ENCODE measurements around the gene GPR150.
"Not testable (repeated sequence)": the region's sequence is repeated elsewhere in the genome, so short reads cannot be mapped to it uniquely, and the experiment has no call there.

GPR150 gene

DNA sequence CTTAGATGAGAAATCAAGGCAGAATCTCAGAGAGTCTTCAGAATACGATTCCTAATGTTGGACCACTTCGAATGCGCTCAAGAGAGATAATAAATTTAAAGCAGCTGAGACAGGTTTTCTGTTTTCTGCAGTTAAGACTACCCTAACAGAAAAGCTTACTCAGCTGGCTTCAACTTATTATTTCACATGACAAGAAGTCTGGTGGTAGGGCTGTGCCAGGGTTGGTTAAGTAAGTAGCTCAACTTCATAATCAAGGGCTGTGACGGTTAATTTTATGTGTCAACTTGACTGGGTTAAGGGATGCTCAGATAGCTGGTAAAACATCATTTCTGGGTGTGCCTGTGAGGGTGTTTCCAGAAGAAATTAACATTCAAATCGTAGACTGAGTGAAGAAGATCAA, 3.8 kb downstream of the GPR150 start:
- DNase-seq, result no peak

GRCh38 chr5:95624368-95624767, 4.5 kb downstream of the GPR150 start:
- DNase-seq, result no peak

- no peak for DNase-seq
Measured at GRCh38 chr5:95626701-95627100, 6.8 kb downstream of the GPR150 start.

DNA sequence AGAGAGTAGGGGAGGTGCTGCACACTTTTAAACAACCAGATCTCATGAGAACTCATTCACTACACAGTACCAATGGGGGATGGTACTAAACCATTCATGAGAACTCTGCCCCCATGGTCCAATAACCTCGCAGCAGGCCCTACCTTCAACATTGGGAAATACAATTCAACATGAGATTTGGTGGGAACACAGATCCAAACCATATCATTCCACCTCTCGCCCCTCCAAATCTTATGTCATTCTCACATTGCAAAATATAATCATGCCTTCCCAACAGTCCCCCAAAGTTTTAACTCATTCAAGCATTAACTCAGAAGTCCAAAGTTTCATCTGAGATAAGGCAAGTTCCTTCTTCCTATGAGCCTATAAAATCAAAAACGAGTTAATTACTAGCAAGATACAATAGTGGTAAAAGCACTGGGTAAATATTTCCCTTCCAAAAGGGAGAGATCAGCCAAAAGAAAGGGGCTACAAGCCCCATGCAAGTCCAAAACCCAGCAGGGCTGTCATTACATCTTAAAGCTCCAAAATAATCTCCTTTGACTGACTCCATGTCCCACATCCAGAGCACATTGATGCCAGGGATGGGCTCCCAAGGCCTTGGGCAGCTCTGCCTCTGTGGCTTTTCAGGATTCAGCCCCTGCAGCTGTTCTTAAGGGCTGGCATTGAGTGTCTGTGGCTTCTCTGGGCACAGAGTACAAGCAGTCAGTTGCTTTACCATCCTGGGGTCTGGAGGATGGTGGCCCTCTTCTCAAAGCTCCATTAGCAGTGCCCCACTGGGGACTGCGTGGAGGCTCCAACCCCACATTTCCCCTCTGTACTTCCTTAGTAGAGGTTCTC, 8.3 kb downstream of the GPR150 start:
- DNase-seq, result no peak

GRCh38 chr5:95628933-95629332, 9.0 kb downstream of the GPR150 start:
- DNase-seq, result no peak

DNA sequence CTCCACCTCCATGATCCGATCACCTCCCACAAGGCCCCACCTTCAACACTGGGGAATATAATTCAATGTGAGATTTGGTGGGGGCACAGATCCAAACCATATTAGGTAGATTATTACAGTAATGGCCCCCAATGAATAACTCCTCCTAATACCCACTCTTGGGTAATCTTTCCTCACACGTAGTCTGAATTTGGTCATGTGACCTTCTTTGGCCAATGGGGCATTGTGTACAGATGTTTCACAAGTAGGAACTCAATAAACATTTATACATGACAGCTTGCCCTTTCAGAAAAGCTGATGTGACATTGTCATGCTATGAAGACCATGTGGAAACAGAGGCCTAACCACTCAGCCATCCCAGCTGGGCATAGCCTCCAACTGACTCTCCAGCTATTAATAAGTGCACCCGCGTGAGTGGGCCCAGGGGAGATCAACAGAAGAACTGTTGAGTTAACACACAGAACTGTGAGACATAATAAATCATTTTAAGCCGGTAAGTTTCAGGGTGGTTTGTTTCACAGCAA, 10.6 kb downstream of the GPR150 start:
- DNase-seq, result no peak

- DNase-seq, result no peak
Measured at GRCh38 chr5:95631255-95631958, 11.5 kb downstream of the GPR150 start.

DNA sequence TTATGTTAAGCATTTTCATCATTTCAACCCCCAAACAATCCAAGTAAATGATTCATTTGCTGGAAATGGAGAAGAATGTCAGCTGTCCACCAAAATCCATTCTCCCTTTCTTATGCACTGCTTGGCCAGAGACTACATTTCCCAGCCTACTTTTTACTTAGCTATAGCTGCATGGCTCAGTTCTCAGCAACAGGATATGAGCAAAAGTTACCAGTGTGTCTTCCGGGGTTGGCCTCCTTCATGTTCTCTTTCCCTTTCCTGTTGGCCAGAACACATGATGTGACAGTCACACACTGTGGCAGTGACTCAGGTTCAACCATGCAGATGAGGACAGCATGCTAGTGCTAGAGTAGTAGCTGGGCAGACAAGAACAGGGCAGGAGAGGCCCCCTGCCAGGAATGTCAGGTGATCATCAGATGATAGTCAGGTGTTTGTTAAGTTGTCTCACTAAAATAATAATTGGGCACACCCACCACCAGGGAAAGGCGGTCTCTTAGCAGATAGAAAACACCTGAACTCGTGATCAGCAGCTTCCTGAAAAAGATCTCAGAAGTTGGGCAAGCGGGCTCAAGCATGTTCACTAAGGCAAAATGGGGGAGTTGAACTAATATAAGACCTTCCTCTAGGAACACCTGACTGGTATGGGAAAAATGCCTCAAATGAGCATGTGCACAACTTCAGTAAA, 12.2 kb downstream of the GPR150 start:
- DNase-seq, result no peak

- not testable (repeated sequence) for DNase-seq
Measured at GRCh38 chr5:95632942-95633341, 13.1 kb downstream of the GPR150 start.

GRCh38 chr5:95633671-95634070, 13.8 kb downstream of the GPR150 start:
- no peak for DNase-seq

DNA sequence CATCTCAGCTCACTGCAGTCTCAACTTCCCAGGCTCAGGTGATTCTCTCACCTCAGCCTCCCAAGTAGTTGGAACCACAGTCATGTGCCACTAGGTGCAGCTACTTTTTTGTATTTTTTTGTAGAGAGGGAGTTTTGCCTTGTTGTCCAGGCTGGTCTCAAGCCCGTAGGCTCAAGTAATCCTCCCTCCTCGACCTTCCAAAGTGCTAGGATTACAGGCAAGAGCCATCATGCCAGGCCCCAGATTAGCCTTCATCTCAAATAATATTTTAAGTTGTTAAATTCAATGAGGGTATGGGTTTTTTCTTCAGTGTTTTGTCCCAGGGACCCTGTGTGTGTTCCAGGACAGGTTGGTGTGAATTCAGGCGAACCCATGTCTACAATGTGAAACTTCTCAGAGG, 14.2 kb downstream of the GPR150 start:
- DNase-seq, result no peak

DNA sequence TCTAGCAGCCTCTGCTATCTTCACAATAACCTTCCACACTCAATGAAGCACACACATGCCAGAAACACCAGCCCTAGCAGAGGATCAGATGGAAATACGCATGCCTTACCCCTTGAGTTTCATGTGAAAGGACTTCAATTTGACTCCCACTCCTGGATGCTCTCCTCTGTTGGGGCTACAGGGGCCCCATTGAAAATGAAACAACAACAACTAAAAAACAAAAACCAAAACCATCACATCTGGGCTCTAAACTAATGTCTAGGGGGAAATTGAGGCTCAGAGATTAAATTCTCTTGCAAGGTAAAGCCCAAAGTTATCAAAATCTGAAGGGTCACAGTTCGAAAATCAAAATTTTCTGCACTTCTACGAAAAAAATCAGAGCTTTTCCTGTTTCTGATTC, 18.7 kb downstream of the GPR150 start:
- DNase-seq, result no peak

DNA sequence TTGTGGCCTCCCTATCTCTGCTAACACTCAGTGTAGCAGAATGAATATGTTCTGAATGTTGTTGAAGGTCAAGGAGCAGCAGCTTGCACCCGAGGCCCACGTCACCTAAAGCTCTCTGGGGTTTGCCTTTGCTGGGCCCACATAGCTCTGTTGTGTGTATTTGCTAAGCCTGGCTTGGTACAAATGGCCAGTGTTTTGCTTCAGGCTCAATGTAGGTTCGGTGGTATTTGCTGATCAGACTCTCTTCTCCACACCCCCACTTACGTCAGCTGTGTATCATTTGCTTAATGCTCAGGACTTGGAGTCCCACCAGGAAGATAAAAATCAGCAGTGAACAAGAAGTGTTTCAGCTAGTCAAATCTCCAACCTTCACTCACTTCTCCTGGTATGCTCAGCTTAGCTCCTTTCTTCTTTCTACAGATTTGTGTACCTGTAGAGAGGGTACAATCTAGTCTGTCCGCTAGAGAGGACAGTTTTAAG, 21.9 kb downstream of the GPR150 start:
- no peak for DNase-seq

DNA sequence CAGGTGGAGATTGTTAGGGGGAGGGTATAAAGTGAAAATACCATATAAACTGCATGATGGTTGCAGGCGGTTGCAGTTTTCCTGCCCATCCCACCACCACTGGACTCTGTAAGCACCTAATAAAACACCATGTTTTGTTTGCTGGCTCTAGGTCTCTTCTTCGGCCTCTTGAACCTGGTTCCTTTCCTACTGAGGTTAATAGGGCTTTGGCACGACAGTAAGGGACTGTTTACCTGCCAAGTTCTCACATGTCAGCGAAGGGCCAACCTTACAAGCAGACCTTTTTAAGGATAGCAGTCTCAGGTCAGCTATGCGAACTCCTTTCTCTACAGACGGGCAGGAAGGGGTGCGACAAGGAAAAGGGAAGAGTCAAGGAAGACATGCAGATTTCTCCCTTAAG, 23.3 kb downstream of the GPR150 start:
- DNase-seq, result no peak

GRCh38 chr5:95644351-95645042, 24.6 kb downstream of the GPR150 start:
- DNase-seq, result peak in 21 of 56 donors; percentile 1 to 55 (median 12)

DNA sequence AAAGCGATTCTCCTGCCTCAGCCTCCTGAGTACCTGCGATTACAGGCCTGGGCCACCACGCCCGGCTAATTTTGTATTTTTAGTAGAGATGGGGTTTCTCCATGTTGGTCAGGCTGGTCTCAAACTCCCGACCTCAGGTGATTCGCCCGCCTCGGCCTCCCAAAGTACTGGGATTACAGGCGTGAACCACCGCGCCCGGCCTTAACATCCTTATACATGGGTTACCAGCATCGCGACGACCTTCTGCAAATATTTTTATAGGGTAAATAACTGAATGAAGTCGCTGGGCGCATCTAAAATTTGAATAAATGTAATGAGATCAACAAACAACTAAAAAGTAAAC, 26.3 kb downstream of the GPR150 start:
- DNase-seq, result peak in 2 of 56 donors; percentile 41 to 42

GRCh38 chr5:95646569-95647431, 26.9 kb downstream of the GPR150 start, which contains the start of gene RFESD:
RFESD (plus strand) TSS chr5:95646777; CDS start chr5:95652272, 5,495 bp downstream.
- DNase-seq, result peak; percentile 70 to 98 (median 93)

GRCh38 chr5:95647886-95648860, 28.3 kb downstream of the GPR150 start:
- no peak for DNase-seq

GRCh38 chr5:95649274-95649673, 29.4 kb downstream of the GPR150 start:
- DNase-seq, result no peak
